T follicular helper cell (primary cell): Measurements from ENCODE around the gene SNRPE.
A peak's percentile ranks its signal among the peaks of the same experiment; 100 is the strongest.
"Not testable (repeated sequence)": the region's sequence is repeated elsewhere in the genome, so short reads cannot be mapped to it uniquely, and the experiment has no call there.

ENCODE experiments used
- DNase-seq: peaks from one replicate; pipeline ENCODE4 v3.0.0-alpha.2; 2020; ENCODE audit warnings: low read depth
- total RNA-seq, 2 experiments: gene quantifications; one replicate each; lab custom pipeline; 2026; lab: John Stamatoyannopoulos, UW

The SNRPE gene
- total RNA-seq = 43.4 to 138 reads per million in 2 experiments

DNA sequence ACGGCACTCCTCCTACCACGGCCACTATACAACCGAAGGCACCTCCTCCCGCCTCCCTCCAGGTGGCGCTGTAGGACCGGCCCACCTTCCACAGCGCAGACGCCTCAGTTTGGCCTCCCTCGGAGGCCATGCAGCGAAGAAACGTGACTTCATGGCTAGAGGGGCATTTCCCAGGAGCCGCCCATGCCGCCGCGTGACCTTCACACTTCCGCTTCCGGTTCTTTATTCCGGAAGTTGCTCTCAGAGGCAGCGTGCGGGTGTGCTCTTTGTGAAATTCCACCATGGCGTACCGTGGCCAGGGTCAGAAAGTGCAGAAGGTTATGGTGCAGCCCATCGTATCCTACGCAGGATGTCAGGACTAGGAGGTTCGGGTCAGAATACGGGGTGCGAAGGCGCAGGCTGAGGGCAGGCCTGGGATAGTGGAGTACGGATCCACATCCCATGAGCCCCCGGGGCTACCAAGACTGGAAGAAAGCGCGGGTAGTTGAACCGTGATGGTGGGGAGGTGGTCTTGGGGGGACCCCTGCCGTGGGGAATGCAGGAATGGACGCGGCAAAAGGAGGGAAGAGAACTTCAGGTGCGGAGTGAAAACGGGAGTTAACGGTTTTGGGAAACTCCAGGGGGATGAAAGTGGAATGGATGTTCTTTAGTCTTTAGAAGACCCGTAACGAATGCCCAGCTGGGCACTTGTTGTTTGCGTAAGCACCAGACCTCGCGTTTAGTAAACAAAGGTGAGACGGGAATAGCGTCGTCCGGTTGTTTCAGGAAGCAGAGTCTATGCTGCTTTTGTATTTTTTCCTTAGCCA lies at the start of gene SNRPE:
SNRPE (plus strand) TSS at position 221 of the 806 bp plus-strand sequence; CDS start at position 282, 61 bp downstream.
- peak; percentile 96 for DNase-seq

DNA sequence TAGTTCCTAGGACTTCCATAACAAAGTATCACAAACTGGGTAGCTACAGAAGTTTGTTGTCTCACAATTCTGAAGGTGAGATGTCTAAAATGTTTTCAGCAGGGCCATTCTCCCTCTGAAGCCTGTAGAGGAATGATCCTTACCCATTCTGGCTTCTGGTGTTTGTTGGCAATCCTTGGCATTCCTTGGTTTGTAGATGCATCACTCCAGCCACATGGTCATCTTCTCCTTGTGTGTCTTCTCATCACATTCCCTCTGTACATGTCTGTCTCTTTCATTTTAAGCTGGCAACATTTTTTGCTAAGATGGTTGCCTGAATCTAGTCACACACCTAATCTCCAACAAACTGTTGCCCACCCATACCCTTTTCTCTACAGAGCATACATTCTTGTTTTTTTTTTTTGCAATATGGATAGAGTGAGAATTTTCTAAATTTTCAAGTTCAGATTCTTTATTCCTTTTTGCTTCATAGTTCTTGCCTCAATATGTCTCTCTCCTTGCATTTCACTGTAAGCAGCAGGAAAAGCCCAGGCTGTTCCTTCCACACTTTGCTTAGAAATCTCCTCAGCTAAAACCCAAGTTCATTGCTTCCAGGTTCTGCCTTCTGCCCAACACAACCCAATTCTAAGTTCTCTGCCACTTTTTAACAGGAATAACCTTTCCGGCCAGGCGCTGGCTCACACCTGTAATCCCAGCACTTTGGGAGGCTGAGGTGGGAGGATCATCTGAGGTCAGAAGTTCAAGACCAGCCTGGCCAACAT lies 47.6 kb upstream of the SNRPE start:
- no peak for DNase-seq

DNA sequence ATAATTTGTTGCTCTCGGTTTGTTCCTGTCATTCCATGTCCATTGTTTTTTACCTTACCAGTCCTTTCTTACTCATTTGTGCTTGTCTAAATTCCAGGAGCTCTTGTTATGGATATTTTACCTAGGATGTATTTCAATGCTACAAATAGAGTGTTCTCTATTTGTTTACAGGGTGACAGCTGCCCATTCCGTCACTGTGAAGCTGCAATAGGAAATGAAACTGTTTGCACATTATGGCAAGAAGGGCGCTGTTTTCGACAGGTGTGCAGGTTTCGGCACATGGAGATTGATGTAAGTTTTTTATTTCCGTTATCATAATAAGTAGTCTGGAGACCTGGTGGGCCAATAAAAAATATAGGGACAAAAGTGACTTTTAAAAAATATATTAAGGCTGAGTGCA lies 43.0 kb upstream of the SNRPE start:
- no peak for DNase-seq

DNA sequence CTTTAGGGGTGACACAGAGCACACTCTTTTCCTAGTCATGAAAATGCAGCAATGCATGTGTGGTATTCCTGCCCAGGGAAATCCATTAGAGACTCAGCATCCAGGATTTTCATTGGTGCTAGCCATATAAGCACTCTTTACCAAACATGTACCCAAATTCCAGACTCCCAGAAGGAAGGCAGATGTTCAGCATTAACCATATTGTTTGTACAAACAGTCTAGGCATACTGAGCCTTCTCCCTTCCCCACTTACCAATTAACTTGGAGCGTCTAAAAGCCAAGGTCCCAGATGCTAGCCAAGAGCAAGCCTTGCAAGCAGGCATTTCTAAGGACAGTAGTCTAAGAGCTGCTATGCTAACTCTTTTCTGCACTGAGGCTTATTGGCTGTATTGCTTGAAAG lies 38.1 kb upstream of the SNRPE start:
- DNase-seq = no peak

DNA sequence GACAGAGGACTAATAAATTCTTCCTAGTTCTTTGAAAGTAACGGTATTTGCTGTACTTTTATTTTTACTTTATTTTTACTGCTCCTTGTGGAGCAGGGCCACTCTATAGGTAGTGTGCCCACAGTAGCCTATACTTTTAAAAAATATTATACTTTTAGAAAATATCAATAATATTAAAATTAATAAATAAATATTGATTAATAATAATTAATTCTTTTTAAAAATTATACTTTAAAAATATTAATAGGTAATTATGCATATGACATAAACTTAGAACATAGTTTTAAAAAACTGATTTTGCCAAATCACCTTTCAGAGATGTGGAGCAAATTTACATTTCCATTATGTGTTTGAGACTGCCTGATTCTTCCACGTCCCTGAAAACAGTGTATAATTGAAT lies 35.2 kb upstream of the SNRPE start:
- DNase-seq = no peak

DNA sequence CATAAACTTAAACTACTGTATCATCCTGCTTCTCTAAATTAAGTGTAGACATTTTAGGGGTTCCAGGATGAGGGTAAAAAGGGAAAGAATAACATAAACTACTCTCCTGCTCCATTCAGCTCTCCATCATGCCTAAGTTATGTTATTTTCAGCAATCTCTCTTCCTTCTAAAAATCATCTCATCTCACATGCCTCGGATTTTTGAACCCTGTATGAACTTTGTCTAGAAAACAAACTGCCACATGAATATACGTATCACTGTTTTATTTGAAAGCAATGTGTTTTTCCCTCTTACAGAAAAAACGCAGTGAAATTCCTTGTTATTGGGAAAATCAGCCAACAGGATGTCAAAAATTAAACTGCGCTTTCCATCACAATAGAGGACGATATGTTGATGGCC lies 33.4 kb upstream of the SNRPE start:
- no peak for DNase-seq

DNA sequence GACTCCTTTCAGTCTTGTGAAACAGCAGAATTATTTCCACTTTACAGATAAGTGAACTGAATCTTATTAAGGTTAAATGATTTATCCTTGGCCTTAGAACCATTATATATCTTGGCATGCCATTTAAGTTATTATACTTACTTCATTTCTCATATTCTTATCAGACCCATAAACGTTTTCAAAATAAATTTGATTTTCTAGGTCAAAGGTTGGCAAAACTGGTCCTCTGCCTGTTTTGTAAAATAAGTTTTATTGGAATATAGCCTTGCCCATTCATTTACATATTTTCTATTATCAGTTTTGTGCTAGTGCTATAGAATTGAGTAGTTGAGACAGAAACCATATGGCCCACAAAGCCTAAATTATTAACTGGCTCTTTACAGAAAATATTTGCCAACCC lies 32.9 kb upstream of the SNRPE start:
- DNase-seq = no peak

DNA sequence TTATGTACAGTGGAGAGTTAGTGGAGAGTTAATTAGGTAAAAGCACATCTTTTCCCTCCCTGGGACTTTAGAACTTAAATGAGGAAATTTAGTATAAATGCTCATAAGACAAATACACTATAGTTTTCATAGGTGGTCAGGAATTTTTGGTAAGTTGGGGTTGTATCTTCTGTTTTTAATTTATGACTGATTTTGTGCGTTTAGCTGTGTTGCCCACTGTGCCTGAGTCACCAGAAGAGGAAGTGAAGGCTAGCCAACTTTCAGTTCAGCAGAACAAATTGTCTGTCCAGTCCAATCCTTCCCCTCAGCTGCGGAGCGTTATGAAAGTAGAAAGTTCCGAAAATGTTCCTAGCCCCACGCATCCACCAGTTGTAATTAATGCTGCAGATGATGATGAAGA lies 32.2 kb upstream of the SNRPE start:
- not testable (repeated sequence) for DNase-seq

DNA sequence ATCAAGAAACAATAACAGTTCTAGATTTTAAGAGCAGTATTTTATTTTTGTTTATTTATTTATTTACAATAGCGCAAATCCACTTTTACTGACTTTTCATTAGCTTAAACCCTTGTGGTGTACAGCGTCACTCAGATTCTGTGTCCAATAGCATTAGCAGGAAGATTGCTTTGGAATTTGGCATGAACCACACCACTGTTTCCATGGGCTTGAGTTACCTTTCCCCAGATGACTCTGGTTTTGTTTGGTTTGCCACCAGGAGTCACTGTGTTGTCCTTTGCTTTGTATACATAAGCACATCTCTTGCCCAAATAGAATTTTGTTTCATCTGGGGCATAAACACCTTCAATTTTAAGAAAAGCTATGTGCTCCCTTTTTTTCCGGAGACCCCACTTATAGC lies 25.9 kb upstream of the SNRPE start:
- no peak for DNase-seq

DNA sequence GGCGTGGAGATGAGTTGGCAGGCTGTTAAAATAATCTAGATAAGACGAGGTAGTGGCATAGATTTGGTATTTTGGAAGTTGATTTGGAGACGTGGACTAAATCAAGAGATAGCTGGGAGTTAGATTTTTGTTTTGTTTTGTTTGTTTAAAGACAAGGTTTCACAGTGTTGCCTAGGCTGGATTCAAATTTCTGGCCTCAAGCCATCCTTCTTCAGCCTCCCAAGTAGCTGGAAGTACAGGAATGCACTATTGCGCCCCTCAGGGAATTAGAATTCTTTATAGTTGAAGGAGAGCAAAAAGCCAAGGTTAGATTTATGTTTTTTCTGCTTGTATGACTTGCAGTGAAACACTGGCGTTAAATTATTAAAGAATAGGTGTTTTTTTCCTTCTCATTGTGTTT lies 22.3 kb upstream of the SNRPE start:
- no peak for DNase-seq

DNA sequence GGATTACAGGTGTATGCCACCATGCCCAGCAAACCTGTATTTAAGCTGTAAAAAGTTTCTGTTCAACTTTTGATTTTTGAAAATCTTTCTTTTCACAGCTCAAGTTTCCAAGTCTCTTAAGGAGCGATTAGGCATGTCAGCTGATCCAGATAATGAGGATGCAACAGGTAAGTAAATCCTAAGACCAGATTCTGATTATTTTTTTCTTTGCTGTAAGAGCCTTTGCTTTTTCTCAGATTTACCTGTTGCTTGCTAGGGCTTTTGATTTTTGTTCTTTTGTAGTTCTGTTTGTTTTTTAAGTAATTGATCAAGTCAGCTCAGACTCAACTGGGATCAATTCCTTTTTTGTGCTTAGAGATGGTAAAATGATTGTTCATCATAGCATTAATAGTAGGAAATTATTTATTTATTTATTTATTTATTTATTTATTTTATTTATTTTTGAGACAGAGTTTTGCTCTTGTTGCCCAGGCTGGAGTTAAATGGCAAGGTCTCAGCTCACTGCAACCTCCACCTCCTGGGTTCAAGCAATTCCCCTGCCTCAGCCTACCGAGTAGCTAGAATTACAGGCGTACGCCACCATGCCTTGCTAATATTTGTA lies 21.1 kb upstream of the SNRPE start:
- no peak for DNase-seq

DNA sequence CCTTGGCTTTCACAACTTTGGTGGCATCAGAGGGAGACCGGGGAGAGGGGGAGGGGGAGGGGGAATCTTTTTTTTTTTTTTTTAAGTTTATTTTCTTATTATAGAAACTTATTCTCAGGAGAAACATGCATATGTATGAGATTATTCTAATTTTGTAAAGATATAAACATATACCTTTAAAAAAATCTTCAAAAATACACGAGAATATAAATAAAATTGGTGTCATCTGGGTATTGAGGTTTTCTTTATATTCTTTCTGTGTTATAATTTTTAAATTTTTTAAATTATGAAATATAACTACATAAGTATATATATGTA lies 18.9 kb upstream of the SNRPE start:
- DNase-seq = no peak

DNA sequence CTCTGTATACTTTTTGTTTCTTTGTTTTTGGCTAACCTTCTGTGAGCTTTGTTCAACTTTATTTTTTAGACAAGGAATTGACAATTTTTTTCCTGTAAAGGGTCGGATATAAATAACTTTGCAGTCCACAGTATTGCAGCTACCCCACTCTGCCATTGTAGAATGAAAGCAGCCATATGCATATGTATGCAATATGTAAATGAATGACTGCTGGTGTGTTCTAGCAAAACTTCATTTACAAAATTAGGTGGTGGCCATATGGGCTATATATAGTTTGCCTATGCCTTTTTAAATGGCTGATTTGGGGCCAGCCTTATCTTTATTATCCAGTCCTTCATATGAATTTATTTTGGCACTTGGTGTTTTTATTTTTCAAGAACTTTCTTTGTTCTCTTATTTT lies 18.0 kb upstream of the SNRPE start:
- DNase-seq = no peak

DNA sequence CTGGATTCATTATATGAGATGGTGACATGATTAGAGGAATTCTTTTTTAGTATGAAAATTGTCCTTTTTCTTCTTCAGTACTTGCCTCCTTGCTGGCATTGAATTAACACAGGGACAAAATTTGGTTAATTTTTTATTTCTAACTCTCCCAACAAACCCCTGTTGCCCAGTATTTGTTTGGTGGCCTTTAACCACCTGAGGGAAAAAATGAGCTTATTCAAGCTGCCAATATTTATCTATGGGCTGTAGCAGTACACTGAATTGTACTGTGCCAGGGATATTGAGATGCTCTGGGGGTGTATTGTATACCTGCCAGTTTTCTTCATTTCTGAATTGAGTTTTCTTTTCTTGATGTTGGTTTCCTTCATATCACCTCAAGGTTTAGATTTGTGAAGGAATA lies 8.3 kb upstream of the SNRPE start:
- not testable (repeated sequence) for DNase-seq

DNA sequence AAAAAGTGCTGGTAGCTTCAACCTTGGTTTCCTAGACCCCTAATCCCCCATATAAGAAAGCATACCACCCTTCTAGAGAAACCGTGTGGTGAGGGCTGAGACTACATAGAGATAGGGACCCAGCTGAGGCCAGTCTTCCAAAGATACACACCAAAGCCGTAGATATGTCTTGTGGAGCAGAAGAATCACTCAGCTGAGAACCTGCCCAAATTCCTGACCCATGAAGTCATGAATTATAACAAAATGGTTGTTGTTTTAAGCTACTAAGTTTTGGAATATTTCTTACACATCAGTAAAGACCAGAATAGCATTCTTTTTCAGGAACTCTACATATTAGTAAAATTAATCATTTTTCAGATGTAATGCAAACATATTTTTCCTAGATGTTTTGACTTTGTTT lies 3.3 kb upstream of the SNRPE start:
- no peak for DNase-seq

DNA sequence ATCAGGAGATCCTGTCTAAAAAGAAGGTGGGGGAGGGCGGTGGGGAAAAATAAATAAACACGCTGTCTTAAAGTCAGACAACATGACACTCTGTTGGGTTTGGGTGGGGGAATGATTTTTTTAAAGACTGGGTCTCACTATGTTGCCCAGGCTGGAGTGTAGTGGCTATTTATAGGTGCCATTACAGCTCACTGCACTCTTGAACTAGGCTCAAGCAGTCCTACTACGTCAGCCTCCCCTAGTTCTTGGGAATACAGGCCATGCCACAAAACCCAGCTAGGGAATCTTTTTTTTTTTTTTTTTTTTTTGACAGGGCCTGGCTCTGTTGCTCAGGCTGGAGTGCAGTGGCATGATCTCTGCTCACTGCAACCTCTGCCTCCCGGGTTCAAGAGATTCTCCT lies 2.4 kb upstream of the SNRPE start:
- no peak for DNase-seq

DNA sequence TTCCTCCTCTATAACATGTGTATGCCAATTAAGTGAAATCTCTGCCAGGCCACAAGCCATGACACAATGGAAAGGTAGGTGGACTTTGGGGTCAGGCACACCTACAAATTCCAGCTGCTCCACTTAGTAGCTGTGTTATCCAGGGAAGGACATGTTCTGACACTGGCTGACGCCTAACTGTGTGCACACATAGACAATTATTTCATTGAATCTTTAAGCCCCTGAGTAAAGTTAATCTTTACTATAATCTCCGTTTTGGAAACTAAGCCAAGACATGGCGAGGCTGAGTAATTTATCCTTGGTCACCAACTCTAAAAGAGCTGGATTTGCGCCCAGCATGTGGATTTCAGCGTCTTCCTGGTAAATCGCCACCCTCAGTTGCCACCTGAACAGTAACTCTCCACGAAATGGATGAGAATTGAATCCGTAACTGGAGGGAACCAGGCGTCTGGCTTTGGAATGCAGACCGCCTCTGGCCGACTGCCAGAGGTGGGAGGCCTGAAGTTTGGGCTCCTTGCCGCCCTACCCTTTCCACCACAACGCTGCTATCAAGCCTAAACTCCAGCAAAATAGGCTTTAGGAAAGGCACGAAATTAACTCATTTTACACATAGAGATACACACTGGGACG lies 888 bp upstream of the SNRPE start:
- no peak for DNase-seq

DNA sequence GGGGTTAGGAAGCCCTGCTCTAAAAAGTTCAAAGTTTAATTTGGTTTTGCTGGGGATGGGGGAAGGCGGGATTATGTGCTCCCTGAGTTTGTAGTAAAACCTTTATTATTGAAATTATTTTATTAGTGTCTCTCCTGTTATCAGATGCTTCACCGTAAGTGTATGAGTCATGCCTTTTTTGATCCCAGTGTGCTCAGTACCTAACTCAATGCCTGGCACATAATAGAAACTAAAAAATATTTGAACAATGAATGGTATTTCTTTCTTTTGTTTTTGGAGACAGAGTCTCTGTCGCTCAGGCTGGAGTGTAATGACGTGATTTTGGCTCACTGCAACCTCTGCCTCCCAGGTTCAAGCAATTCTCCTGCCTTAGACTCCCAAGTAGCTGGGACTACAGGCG lies 6.4 kb downstream of the SNRPE start:
- no peak for DNase-seq

DNA sequence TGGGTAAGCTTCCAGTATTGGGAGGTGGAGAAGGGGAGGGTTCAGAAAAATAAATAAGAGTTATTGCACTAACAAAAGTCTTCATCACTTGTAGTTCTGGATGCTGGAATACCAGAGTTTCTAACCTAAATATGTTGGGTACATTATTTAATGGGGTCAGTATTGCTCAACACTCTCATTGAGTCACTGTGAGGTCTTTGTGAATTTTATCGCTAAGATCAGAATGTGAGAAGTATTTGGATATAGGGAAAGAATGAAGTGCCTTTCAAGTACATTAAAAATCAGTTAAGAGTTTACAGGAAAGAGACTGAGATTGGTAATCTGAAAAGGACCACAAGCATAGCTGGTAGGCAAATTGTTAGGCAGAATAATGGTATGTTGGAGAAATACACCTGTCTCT lies 8.8 kb downstream of the SNRPE start:
- no peak for DNase-seq

DNA sequence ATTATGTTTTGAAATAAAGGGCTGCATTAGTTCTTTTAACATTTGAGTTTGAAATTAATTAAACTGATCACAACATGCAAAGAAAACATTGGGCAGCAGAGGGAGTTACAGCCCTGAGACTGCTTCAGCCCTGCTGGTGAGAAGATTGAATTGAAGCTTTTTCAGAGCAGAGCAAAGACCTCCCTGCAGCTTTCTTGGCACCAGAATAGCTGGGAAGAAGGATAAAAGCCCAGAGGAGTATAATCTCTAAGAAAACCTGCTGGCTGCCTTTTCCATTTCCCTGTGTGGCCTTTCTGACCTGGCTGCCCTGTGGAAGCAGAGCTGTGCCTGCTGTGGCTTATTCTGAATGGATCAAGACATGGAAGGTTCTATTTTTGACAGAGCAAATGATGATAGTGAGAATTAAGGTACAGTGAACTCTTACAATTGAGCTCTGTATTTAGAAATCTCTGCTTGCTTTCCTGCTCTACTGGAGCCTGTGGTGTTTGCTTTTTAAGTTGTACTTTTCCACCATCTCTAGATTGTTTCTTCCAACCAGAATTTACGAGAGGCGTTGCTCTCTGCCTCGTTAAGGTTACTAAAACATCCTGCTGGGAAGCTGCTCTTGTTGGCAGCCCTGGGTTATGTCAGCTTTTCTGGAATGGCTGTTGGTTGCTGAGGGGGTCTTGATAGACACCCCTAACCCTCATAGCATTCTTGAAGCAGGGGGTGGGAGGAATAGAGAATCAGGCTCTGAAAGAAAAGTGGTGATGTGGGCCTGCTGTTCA lies 9.9 kb downstream of the SNRPE start:
- DNase-seq = no peak

DNA sequence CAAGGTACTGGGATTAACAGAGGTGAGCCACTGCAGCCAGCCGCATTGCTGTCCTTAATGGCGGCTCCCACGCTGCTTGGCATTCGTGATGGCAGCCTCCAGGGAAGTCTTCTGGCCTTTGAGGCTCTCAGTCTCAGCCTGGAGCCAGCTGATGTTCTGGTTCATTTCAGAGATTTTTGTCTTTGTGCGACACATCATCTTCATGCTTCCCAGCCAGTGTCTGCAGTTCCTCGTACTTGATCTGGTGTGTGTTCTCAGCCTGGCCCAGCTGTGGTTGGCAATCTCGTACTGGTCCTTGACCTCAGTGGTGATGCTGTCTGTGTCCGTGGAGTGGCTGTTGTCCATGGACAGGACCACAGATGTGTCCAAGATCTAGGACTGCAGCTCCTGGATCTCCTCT lies 11.7 kb downstream of the SNRPE start:
- no peak for DNase-seq

DNA sequence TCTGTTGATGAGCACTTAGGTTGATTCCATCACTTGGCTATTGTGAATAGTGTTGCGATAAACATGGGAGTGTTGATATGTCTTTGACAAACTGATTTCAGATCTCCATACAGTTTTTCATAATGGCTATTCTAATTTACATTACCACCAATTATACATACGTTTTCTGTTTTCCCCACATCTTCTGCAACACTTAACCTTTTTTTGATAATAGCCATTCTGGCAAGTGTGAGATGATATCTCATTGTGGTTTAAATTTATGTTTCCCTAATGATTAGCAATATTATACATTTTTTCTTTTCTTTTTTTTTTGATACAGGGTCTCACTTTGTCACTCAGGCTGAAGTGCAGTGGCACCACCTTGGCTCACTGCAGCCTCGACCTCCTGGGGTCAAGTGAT lies 17.0 kb downstream of the SNRPE start:
- DNase-seq = no peak
